Umbilical cord (tissue), 2 donors: Measurements from ENCODE around the gene TOM1L1. TPM values are rescaled to one million over a fixed set of nuclear protein-coding genes. Genes with fewer than 3 reads are reported as not detected.

ENCODE experiments used
- DNase-seq: peaks from one replicate; pipeline ENCODE4 v3.0.0-alpha.2; 2015; ENCODE audit warnings: low spot score
- total RNA-seq: library from RNA; depleted of rRNA; stranded (reverse); fragments of >200 nt; gene quantifications from one replicate; pipeline ENCODE4 v1.2.3, GENCODE V29; 2014; ENCODE audit warnings: low replicate concordance; ENCODE audit not compliant: insufficient read depth

The TOM1L1 gene
- total RNA-seq, 1 donor from 2014 or later = 39.2 TPM

- DNase-seq = no peak
These were observed 89.5 kb downstream of the TOM1L1 start for GRCh38 chr17:54990118-54990517.

GRCh38 chr17:54991567-54991966, 90.9 kb downstream of the TOM1L1 start:
- DNase-seq = no peak

GRCh38 chr17:54992797-54993639, 92.4 kb downstream of the TOM1L1 start:
- DNase-seq = peak; percentile 45

- no peak for DNase-seq
These were observed 95.8 kb downstream of the TOM1L1 start for GRCh38 chr17:54996441-54996840.

GRCh38 chr17:55002458-55002857, 101.8 kb downstream of the TOM1L1 start:
- no peak for DNase-seq

GRCh38 chr17:55004484-55004883, 103.8 kb downstream of the TOM1L1 start:
- DNase-seq = no peak

GRCh38 chr17:55005520-55005919, 104.9 kb downstream of the TOM1L1 start:
- no peak for DNase-seq

Other genes with a start within 250 kb of the TOM1L1 start
- 38.3 TPM for gene COX11, start 67.8 kb downstream of the TOM1L1 start, total RNA-seq
- 23.6 TPM for gene STXBP4, start 67.9 kb downstream of the TOM1L1 start, total RNA-seq